ENCODE data around the gene VDR. TPM values are rescaled to one million over a fixed set of nuclear protein-coding genes. Genes with fewer than 3 reads are reported as not detected.
A peak's percentile ranks its signal among the peaks of the same experiment; 100 is the strongest.

VDR gene
- total RNA-seq, 1 donor from 2014 or later, result not detected

DNA sequence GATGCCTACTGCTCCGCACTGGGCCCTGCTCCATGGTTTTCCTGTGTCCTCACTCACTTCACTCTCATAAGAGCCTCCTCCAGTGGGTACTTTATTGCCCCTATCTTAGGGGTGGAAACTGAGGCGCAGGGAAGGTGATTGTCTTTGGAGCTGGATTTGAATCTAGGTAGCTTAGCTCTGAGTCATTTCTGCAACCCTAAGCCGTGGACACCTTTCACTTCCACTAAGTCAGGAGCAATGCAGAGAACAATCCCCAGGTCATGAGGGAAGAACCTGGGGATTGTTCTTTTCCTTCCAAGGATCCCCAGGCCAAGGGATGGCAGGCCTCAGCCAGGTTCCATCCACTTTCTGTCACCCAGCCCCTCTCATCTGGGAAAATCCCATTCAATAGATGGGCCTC is 20.3 kb downstream of the VDR start:
- Mint-ChIP-seq H3K36me3 (no peaks in the 10 kb centered on the region), H3K4me3 (no peak overlapping the region), H3K9me3 (no peaks in the 10 kb centered on the region), H3K4me1 (peaks cover 19% of the 10 kb centered on the region), H3K27ac (no peak overlapping the region), H3K27me3 (ENCODE audit: insufficient read depth, low read depth) (peaks cover 16% of the 10 kb centered on the region)
- Histone ChIP-seq H3K9me3 (ENCODE audit: low read depth) (no peaks in the 10 kb centered on the region), H3K36me3 (no peaks in the 10 kb centered on the region), H3F3A (ENCODE audit: low read depth) (no peaks in the 10 kb centered on the region), H3K4me2 (no peak overlapping the region), H3K4me3 (no peak overlapping the region), H3K9ac (no peak overlapping the region), H3K79me2 (ENCODE audit: low read depth) (no peaks in the 10 kb centered on the region), H3K27ac (no peak overlapping the region), H3K27me3 (no peaks in the 10 kb centered on the region), H3K4me1 (peaks cover 8% of the 10 kb centered on the region), H4K20me1 (ENCODE audit: low read depth) (no peaks in the 10 kb centered on the region), H2AFZ (replicated peaks) (no peak overlapping the region)
- DNase-seq (ENCODE audit: low spot score), result no peak
- no peak for TF ChIP-seq EZH2phosphoT487 (IDR thresholded peaks at IDR 0.05)
- no peak for TF ChIP-seq EZH2 (IDR thresholded peaks at IDR 0.05)
- TF ChIP-seq, protein P1, sequence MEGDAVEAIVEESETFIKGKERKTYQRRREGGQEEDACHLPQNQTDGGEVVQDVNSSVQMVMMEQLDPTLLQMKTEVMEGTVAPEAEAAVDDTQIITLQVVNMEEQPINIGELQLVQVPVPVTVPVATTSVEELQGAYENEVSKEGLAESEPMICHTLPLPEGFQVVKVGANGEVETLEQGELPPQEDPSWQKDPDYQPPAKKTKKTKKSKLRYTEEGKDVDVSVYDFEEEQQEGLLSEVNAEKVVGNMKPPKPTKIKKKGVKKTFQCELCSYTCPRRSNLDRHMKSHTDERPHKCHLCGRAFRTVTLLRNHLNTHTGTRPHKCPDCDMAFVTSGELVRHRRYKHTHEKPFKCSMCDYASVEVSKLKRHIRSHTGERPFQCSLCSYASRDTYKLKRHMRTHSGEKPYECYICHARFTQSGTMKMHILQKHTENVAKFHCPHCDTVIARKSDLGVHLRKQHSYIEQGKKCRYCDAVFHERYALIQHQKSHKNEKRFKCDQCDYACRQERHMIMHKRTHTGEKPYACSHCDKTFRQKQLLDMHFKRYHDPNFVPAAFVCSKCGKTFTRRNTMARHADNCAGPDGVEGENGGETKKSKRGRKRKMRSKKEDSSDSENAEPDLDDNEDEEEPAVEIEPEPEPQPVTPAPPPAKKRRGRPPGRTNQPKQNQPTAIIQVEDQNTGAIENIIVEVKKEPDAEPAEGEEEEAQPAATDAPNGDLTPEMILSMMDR (IDR thresholded peaks at IDR 0.05), result no peak

DNA sequence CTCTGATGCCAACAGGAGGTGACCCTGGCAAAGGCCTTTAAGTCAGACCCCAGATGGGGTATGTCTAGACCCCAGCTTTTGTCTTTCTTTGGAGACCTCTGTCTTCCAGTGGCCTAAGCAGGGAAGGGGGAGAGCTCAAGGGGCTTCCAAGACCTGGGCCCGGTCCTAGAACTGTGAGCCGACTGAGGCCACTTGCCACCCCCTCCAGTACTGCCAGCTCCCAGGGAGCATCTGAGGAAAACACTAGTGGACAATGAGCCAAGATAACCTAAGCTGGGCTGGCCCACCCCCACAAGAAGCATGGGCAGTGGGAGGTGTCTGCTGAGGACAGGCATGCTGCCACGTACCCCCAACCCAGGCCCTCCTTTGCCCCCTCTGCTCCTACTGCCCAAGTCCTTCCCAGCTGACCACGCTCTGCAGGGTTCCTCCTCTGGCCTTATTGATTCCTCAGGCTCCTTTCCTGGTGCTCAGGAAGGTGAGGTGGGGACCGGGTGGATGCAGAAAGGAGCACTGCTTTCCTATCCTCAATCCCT is 21.1 kb downstream of the VDR start:
- H3F3A ChIP-seq (ENCODE audit: low read depth), result no peaks in the 10 kb centered on the region
- no peak overlapping the region for H3K4me2 ChIP-seq
- no peaks in the 10 kb centered on the region for H3K9me3 ChIP-seq (ENCODE audit: low read depth)
- H3K36me3 ChIP-seq, result no peaks in the 10 kb centered on the region
- Mint-ChIP-seq H3K36me3 (no peaks in the 10 kb centered on the region), H3K9me3 (no peaks in the 10 kb centered on the region), H3K27ac (peak overlapping the region; percentile 42), H3K4me3 (no peak overlapping the region), H3K27me3 (ENCODE audit: insufficient read depth, low read depth) (peaks cover 18% of the 10 kb centered on the region), H3K4me1 (peaks cover 16% of the 10 kb centered on the region)
- no peaks in the 10 kb centered on the region for H3K27me3 ChIP-seq
- no peak overlapping the region for H3K27ac ChIP-seq
- no peak for TF ChIP-seq EZH2 (IDR thresholded peaks at IDR 0.05)
- TF ChIP-seq EZH2phosphoT487 (IDR thresholded peaks at IDR 0.05), result no peak
- TF ChIP-seq, protein P1 (IDR thresholded peaks at IDR 0.05), result no peak
- H3K9ac ChIP-seq, result no peak overlapping the region
- DNase-seq (ENCODE audit: low spot score), result no peak
- no peak overlapping the region for H3K4me3 ChIP-seq
- H3K79me2 ChIP-seq (ENCODE audit: low read depth), result no peaks in the 10 kb centered on the region
- H4K20me1 ChIP-seq (ENCODE audit: low read depth), result no peaks in the 10 kb centered on the region
- peaks cover 6% of the 10 kb centered on the region for H3K4me1 ChIP-seq
- no peak overlapping the region for H2AFZ ChIP-seq (replicated peaks)

DNA sequence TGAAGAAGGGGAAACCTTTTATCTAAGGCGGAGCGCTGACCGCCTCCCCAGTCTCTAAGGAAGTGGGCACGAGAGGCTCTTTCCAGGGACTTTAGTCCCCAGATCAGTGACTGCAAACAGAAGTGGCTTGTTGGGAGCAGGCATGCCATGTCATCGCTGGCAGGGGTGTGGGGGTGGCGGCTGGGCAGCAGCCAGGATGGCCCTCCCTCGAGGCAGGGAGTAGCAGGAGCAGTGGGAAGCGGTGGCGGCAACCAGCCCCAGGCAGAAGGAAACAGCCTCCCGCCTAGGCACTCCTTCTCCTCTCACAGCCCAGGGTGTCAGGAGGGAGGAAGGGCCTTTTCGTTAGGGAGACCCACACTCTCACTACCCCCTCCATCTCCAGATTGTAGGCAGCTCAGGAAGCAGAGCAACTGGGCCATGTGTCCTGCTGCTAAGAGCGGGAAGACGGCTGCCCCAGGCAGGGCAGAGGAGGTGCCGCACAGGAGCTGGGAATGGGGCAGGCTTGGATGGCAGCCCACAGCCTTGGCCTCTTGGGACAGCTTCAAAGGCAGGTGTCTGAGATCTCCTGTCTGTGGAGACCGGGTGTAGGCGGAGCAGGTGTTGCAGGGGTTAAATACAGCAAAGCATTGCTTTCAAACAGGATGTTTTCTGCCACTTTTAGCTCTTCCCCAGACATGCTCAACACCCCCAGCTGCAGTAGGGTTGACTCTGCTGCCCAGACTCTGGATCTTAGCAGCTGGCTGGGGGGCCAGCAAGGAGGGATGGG is 21.8 kb downstream of the VDR start:
- Histone ChIP-seq H3K79me2 (ENCODE audit: low read depth) (no peaks in the 10 kb centered on the region), H3K4me1 (peaks cover 6% of the 10 kb centered on the region), H3K4me2 (no peak overlapping the region), H3K4me3 (no peak overlapping the region), H3K27ac (no peak overlapping the region), H2AFZ (replicated peaks) (no peak overlapping the region), H4K20me1 (ENCODE audit: low read depth) (no peaks in the 10 kb centered on the region), H3K36me3 (no peaks in the 10 kb centered on the region), H3K9me3 (ENCODE audit: low read depth) (no peaks in the 10 kb centered on the region), H3K27me3 (no peaks in the 10 kb centered on the region), H3F3A (ENCODE audit: low read depth) (no peaks in the 10 kb centered on the region), H3K9ac (no peak overlapping the region)
- H3K36me3 Mint-ChIP-seq, result no peaks in the 10 kb centered on the region
- no peak for DNase-seq (ENCODE audit: low spot score)
- no peak overlapping the region for H3K4me3 Mint-ChIP-seq
- TF ChIP-seq, protein P1 (IDR thresholded peaks at IDR 0.05), result no peak
- TF ChIP-seq EZH2 (IDR thresholded peaks at IDR 0.05), result no peak
- TF ChIP-seq EZH2phosphoT487 (IDR thresholded peaks at IDR 0.05), result no peak
- H3K9me3 Mint-ChIP-seq, result no peaks in the 10 kb centered on the region
- peaks cover 16% of the 10 kb centered on the region for H3K27me3 Mint-ChIP-seq (ENCODE audit: insufficient read depth, low read depth)
- H3K27ac Mint-ChIP-seq, result peak overlapping the region; percentile 42
- peaks cover 12% of the 10 kb centered on the region for H3K4me1 Mint-ChIP-seq
